ENCODE measurements around the gene CCNDBP1. TPM values are rescaled to one million over a fixed set of nuclear protein-coding genes. Genes with fewer than 3 reads are reported as not detected.

The CCNDBP1 gene
- total RNA-seq, 2 experiments from 2014 or later, result 58.0 to 63.2 TPM

- CTCF ChIA-PET, result interaction anchor here (1.3 to 7.3 kb wide), 2 partner anchors 15 to 76 kb away, joined by 5 to 45 read pairs; no protein-coding TSS in a partner anchor
- no peaks in the 10 kb centered on the region for H3K36me3 Mint-ChIP-seq (ENCODE audit: low read depth)
- H3K4me1 Mint-ChIP-seq (ENCODE audit: low read depth), result no peaks in the 10 kb centered on the region
- H3K27me3 Mint-ChIP-seq (ENCODE audit: low read depth), result peaks cover 7% of the 10 kb centered on the region
- POLR2A ChIA-PET, result no interaction called here
- DNase-seq, result no peak
- H3K9me3 Mint-ChIP-seq (ENCODE audit: insufficient read depth), result no peaks in the 10 kb centered on the region
- H3K4me3 Mint-ChIP-seq, result no peak overlapping the region
- ATAC-seq, result no peak
- H3K27ac Mint-ChIP-seq, result no peak overlapping the region
Measured at GRCh38 chr15:43210172-43210745, 25.1 kb downstream of the CCNDBP1 start.

GRCh38 chr15:43210807-43211206 lies 25.6 kb downstream of the CCNDBP1 start:
- no peak for ATAC-seq
- H3K27ac Mint-ChIP-seq, result no peak overlapping the region
- POLR2A ChIA-PET, result no interaction called here
- no peaks in the 10 kb centered on the region for H3K9me3 Mint-ChIP-seq (ENCODE audit: insufficient read depth)
- no peaks in the 10 kb centered on the region for H3K36me3 Mint-ChIP-seq (ENCODE audit: low read depth)
- CTCF ChIA-PET, result interaction anchor here (1.0 to 7.3 kb wide), 2 partner anchors 14 to 75 kb away, joined by 4 to 45 read pairs; no protein-coding TSS in a partner anchor
- no peak for DNase-seq
- no peak overlapping the region for H3K4me3 Mint-ChIP-seq
- H3K4me1 Mint-ChIP-seq (ENCODE audit: low read depth), result no peaks in the 10 kb centered on the region
- peaks cover 3% of the 10 kb centered on the region for H3K27me3 Mint-ChIP-seq (ENCODE audit: low read depth)

- CTCF ChIA-PET, result interaction anchor here (1.0 to 7.3 kb wide), 2 partner anchors 14 to 74 kb away, joined by 4 to 45 read pairs; no protein-coding TSS in a partner anchor
Measured at GRCh38 chr15:43211224-43211735, 26.1 kb downstream of the CCNDBP1 start.

GRCh38 chr15:43212299-43212698 lies 27.1 kb downstream of the CCNDBP1 start:
- no peaks in the 10 kb centered on the region for H3K4me1 Mint-ChIP-seq (ENCODE audit: low read depth)
- ChIA-PET CTCF (interaction anchor here (0.8 to 7.3 kb wide), 4 partner anchors 13 to 73 kb away, joined by 3 to 45 read pairs (median 3); no protein-coding TSS in a partner anchor), POLR2A (no interaction called here)
- ATAC-seq (no peak), DNase-seq (no peak)
- peaks cover 3% of the 10 kb centered on the region for H3K27me3 Mint-ChIP-seq (ENCODE audit: low read depth)
- H3K36me3 Mint-ChIP-seq (ENCODE audit: low read depth), result no peaks in the 10 kb centered on the region
- H3K9me3 Mint-ChIP-seq (ENCODE audit: insufficient read depth), result no peaks in the 10 kb centered on the region
- H3K4me3 Mint-ChIP-seq, result no peak overlapping the region
- H3K27ac Mint-ChIP-seq, result no peak overlapping the region

More at GRCh38 chr15:43211224-43211735, 26.1 kb downstream of the CCNDBP1 start:
- Mint-ChIP-seq H3K4me3 (no peak overlapping the region), H3K27ac (no peak overlapping the region), H3K9me3 (ENCODE audit: insufficient read depth) (no peaks in the 10 kb centered on the region), H3K4me1 (ENCODE audit: low read depth) (no peaks in the 10 kb centered on the region), H3K36me3 (ENCODE audit: low read depth) (no peaks in the 10 kb centered on the region), H3K27me3 (ENCODE audit: low read depth) (peaks cover 2% of the 10 kb centered on the region)
- no peak for ATAC-seq
- DNase-seq, result no peak
- POLR2A ChIA-PET, result no interaction called here

DNA sequence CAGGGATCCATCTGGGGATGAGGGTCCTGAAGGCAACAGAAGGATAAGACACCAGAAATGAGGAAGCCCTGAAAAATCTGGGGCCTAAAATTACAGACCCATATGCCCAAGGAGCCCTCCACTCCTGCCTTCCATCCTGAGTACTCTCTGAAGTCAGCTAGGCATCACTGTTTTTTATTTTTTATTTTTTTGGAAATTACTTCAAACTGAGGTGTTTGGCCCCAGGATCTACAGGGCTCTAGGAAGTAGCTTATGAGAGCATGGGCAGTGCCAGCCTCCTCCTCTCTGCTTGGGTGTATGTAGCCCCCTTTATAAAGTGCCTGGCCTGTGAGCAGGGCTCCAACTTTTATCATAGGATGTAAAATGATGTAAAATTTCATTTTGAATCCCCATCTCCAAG lies 27.7 kb downstream of the CCNDBP1 start:
- no peaks in the 10 kb centered on the region for H3K4me1 Mint-ChIP-seq (ENCODE audit: low read depth)
- H3K36me3 Mint-ChIP-seq (ENCODE audit: low read depth), result no peaks in the 10 kb centered on the region
- H3K27ac Mint-ChIP-seq, result no peak overlapping the region
- DNase-seq (no peak), ATAC-seq (no peak)
- CTCF ChIA-PET, result interaction anchor here (1.0 to 7.3 kb wide), 4 partner anchors 9 to 55 kb away, joined by 3 to 45 read pairs (median 4); no protein-coding TSS in a partner anchor
- H3K4me3 Mint-ChIP-seq, result no peak overlapping the region
- no peaks in the 10 kb centered on the region for H3K9me3 Mint-ChIP-seq (ENCODE audit: insufficient read depth)
- POLR2A ChIA-PET, result no interaction called here
- peaks cover 4% of the 10 kb centered on the region for H3K27me3 Mint-ChIP-seq (ENCODE audit: low read depth)

- H3K27me3 Mint-ChIP-seq (ENCODE audit: low read depth), result peaks cover 4% of the 10 kb centered on the region
- DNase-seq (no peak), ATAC-seq (no peak)
- H3K9me3 Mint-ChIP-seq (ENCODE audit: insufficient read depth), result no peaks in the 10 kb centered on the region
- CTCF ChIA-PET, result interaction anchor here (1.2 to 7.3 kb wide), 2 partner anchors 9 to 12 kb away, joined by 4 to 45 read pairs; no protein-coding TSS in a partner anchor
- POLR2A ChIA-PET, result no interaction called here
- no peak overlapping the region for H3K27ac Mint-ChIP-seq
- no peaks in the 10 kb centered on the region for H3K4me1 Mint-ChIP-seq (ENCODE audit: low read depth)
- no peak overlapping the region for H3K4me3 Mint-ChIP-seq
- no peaks in the 10 kb centered on the region for H3K36me3 Mint-ChIP-seq (ENCODE audit: low read depth)
Measured at GRCh38 chr15:43213466-43213865, 28.3 kb downstream of the CCNDBP1 start.

GRCh38 chr15:43214169-43214568 lies 29.0 kb downstream of the CCNDBP1 start:
- Mint-ChIP-seq H3K27me3 (ENCODE audit: low read depth) (peaks cover 4% of the 10 kb centered on the region), H3K9me3 (ENCODE audit: insufficient read depth) (no peaks in the 10 kb centered on the region), H3K4me3 (no peak overlapping the region), H3K4me1 (ENCODE audit: low read depth) (no peaks in the 10 kb centered on the region), H3K36me3 (ENCODE audit: low read depth) (no peaks in the 10 kb centered on the region), H3K27ac (no peak overlapping the region)
- DNase-seq (no peak), ATAC-seq (no peak)
- CTCF ChIA-PET, result interaction anchor here (2.4 to 7.3 kb wide), 2 partner anchors 10 to 11 kb away, joined by 10 to 45 read pairs; no protein-coding TSS in a partner anchor
- POLR2A ChIA-PET, result no interaction called here

GRCh38 chr15:43214592-43215295 lies 29.5 kb downstream of the CCNDBP1 start:
- ChIA-PET POLR2A (no interaction called here), CTCF (interaction anchor here (2.4 to 7.3 kb wide), 3 partner anchors 10 to 71 kb away, joined by 10 to 45 read pairs (median 12); no protein-coding TSS in a partner anchor)
- no peak overlapping the region for H3K4me3 Mint-ChIP-seq
- H3K36me3 Mint-ChIP-seq (ENCODE audit: low read depth), result no peaks in the 10 kb centered on the region
- no peaks in the 10 kb centered on the region for H3K4me1 Mint-ChIP-seq (ENCODE audit: low read depth)
- H3K27ac Mint-ChIP-seq, result no peak overlapping the region
- no peaks in the 10 kb centered on the region for H3K9me3 Mint-ChIP-seq (ENCODE audit: insufficient read depth)
- DNase-seq, result no peak
- peaks cover 4% of the 10 kb centered on the region for H3K27me3 Mint-ChIP-seq (ENCODE audit: low read depth)
- no peak for ATAC-seq

DNA sequence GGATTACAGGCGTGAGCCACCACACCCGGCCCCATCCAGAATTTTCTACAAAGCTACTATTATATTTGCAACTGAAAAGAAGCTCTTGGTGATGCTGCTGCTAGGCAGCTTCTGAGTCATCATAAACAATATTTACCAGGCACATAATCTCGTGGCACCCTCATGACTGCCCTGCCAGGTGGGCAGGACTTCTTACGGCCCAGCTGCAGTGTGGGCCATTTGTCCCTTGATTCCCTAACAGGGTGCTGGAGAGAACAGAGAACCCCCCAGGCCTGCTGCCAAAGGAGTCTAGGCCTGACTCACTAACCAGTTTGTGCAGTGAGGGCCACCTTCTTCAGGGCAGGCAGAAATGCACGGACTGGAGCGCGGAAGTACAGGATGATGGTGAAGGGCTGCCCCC lies 30.8 kb downstream of the CCNDBP1 start:
- ChIA-PET POLR2A (no interaction called here), CTCF (interaction anchor here (1.0 to 7.3 kb wide), 4 partner anchors 9 to 70 kb away, joined by 3 to 45 read pairs (median 11); no protein-coding TSS in a partner anchor)
- no peak overlapping the region for H3K4me3 Mint-ChIP-seq
- H3K36me3 Mint-ChIP-seq (ENCODE audit: low read depth), result no peaks in the 10 kb centered on the region
- peaks cover 8% of the 10 kb centered on the region for H3K27me3 Mint-ChIP-seq (ENCODE audit: low read depth)
- DNase-seq (no peak), ATAC-seq (no peak)
- H3K4me1 Mint-ChIP-seq (ENCODE audit: low read depth), result no peaks in the 10 kb centered on the region
- no peaks in the 10 kb centered on the region for H3K9me3 Mint-ChIP-seq (ENCODE audit: insufficient read depth)
- no peak overlapping the region for H3K27ac Mint-ChIP-seq

DNA sequence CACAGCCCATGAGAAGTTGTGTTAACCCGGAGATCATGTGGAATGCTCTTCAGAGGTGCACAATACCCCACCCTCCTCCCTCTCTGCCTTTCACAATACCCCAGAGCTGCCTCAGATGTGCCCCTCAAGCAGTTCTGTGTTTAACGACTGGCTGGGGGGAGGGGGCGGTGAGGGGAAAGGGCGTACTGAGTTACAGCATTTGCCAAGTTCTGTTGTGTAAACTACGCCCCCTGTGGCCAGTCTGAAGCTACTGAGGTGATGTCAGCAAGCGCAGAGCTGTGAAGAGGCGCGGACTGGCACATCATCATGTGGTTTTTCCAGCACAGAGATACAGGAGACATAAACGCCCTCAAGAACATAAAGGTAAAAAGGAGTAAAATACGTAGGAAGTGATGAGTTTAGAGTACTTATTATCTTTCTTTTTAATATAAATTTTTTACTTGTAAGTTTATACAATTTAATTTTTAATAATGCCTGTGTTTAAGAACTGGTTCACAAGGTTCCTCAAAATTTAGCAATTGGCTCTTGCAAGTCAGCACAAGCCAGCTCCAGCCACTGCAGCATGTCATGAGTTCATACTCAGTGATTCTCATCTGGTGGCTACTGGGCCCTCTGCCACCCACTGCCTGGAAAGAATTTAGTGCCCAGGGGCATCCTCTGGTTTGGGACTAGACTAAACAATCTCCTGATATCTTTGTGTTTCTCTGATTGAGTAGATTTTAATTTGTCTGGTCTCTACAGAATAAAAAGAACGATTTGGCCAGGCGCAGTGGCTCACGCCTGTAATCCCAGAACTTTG lies 33.9 kb downstream of the CCNDBP1 start:
- peaks cover 20% of the 10 kb centered on the region for H3K27me3 Mint-ChIP-seq (ENCODE audit: low read depth)
- ATAC-seq (no peak), DNase-seq (no peak)
- H3K4me1 Mint-ChIP-seq (ENCODE audit: low read depth), result no peaks in the 10 kb centered on the region
- no peak overlapping the region for H3K4me3 Mint-ChIP-seq
- ChIA-PET POLR2A (no interaction called here), CTCF (interaction anchor here (0.9 to 3.1 kb wide), 4 partner anchors 13 to 66 kb away, joined by 3 to 11 read pairs (median 4); no protein-coding TSS in a partner anchor)
- H3K27ac Mint-ChIP-seq, result no peak overlapping the region
- H3K9me3 Mint-ChIP-seq (ENCODE audit: insufficient read depth), result no peaks in the 10 kb centered on the region
- no peaks in the 10 kb centered on the region for H3K36me3 Mint-ChIP-seq (ENCODE audit: low read depth)

Measured in activated CD8-positive, alpha-beta T cell treated with anti-CD3 and anti-CD28 coated beads, Interleukin-2, amount 10 ng/mL, durations not matched to agents 7 days and 5 days (primary cell).